GM21529 (cell line): ENCODE measurements around the gene HOXD9.

ENCODE experiments used
- ATAC-seq: cut with Tn5 transposase; IDR thresholded peaks from one replicate; pipeline ENCODE4 v1.9.1; 2021; ENCODE audit not compliant: unreplicated experiment

HOXD9 gene

GRCh38 chr2:176151442-176152287 lies 29.1 kb downstream of the HOXD9 start, which contains the start of gene HOXD4:
HOXD4 (plus strand) TSS chr2:176151550; CDS start chr2:176151634, 84 bp downstream.
- ATAC-seq = no peak

DNA sequence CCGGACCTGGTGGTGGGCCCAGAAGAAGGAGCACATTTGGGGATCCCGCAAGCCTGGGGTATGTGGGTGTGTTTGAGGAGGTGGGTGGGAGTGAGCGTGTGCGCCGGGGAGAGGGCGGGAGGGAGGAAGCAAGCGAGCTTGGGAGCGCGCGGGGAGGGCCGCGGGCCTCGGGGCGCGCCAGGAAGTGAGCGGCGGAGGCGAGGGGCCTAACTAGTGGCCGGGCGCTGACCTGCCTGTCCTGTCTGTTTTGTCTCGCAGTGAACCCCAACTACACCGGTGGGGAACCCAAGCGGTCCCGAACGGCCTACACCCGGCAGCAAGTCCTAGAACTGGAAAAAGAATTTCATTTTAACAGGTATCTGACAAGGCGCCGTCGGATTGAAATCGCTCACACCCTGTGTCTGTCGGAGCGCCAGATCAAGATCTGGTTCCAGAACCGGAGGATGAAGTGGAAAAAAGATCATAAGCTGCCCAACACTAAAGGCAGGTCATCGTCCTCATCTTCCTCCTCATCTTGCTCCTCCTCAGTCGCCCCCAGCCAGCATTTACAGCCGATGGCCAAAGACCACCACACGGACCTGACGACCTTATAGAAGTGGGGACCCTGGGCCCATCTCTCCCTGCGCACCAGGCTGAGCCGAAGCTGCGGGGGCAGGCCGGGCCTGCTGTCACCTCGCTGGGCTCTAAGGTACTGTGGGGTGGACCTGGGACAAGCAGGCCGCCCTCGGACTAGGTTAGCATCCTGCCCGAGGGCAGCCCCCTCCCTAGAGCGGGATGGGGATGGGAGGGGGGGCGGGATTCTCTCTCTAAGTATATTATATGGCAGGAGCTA lies 30.0 kb downstream of the HOXD9 start:
- ATAC-seq = no peak

GRCh38 chr2:176154576-176155252 lies 32.2 kb downstream of the HOXD9 start:
- no peak for ATAC-seq

DNA sequence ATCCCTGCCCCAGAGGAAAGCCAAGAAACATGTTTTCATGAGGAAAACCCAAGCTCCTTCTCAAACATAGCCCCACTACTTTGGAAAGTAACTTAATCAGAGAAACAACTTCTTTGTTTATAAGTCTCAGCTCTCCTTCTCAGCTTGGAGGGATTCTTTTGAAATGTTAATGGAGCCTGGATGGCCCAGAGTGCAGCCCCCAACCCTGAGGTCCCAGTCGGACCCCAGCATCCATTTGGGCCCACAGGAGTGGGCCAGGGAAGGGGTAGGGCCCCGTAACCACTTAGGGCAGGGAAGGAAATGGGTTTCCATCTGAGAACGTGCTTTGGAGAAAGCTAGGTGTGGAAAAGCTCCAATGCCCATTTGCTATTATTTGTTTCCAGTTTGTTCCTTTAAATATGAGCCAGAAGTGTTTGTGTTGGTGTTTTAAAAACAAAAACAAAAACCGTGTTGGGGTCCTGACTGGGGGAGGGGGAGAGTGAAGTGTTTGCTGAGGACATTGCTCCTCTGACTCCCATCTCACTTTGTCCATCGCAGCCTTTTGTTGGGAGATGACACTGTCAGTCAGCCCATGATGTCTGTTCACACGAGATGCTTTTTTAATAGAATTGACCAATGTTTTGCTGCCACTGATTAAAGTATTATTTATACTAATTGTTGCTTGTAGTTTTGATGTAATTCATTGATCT lies 33.0 kb downstream of the HOXD9 start:
- ATAC-seq = no peak

- ATAC-seq = no peak
Observed at GRCh38 chr2:176156301-176156806, 33.8 kb downstream of the HOXD9 start.

GRCh38 chr2:176156807-176157498 lies 34.4 kb downstream of the HOXD9 start, which contains the start of gene HOXD3:
HOXD3 (plus strand) TSS chr2:176157307; CDS start chr2:176169115, 11,808 bp downstream.
- ATAC-seq = no peak

DNA sequence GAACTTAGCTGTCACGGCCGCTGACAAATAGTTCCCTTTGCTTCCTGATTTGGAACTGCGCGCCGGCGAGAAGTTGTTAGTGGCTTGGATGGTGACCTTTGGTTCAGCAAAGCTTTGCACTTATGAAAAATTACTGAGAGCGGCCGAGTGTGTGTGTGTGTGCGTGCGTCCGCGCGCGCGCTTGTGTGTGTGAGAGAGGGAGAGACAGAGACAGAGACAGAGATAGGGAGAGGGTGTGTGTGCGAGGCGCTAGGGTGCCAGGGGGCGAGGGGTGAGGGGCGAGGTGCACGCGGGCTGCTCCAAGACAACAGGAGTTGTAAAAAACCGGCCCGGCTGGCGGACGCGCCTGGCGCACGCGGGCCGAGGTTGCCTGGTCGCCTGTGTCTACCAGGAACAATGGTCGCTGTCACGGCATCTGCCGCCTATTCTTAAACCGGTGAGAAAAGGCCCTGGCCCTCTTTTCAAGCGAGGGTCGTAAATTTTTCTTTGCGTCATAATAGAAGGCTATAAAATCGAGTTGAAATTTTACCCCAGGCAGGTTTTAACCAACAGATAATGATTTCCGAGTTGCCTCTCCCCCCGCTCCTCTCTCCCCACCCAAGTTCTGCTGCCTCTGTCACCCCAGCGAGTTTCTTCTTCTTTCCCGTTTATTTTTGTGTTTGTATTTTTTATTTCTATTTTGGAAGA lies 35.1 kb downstream of the HOXD9 start:
- no peak for ATAC-seq

- no peak for ATAC-seq
Observed at GRCh38 chr2:176158186-176158591, 35.7 kb downstream of the HOXD9 start.

- no peak for ATAC-seq
Observed at GRCh38 chr2:176158855-176159662, 36.5 kb downstream of the HOXD9 start.

DNA sequence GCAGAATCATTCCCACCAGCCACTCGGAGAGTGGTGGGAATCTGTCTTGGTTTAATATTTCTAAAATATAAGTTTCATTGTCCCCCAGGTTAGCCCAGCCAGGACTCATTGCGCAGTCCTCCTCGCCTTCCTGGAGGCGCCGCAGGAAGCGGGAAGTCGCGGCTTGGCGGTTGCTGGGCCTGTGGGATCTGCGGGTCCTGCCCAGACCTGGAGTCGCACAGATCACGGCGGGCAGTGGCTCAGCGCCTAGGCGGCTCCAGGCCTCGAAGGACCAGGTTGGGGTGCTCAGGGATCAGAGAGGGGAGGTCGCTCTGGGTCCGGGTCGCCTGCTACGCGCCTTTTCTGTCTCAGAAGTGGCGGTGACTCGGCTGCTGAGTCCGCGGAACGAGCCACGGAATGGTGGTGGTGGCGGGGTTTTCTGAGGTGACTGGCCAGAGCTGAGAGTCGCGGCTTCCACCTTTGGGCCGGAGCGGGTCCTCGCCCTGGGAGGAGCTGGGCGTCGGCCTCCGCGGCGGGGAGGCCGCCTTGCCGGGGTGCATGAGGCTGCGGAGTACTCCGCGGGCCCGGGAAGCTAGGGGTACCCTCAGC lies 37.2 kb downstream of the HOXD9 start:
- no peak for ATAC-seq

- no peak for ATAC-seq
Observed at GRCh38 chr2:176160251-176160985, 37.9 kb downstream of the HOXD9 start.

- ATAC-seq = no peak
Observed at GRCh38 chr2:176160986-176161824, 38.7 kb downstream of the HOXD9 start.

- no peak for ATAC-seq
Observed at GRCh38 chr2:176161825-176162626, 39.5 kb downstream of the HOXD9 start.

- ATAC-seq = no peak
Observed at GRCh38 chr2:176162911-176163671, 40.6 kb downstream of the HOXD9 start.

- no peak for ATAC-seq
Observed at GRCh38 chr2:176163672-176164056, 41.1 kb downstream of the HOXD9 start.
